IMR-90 (cell line): ENCODE data around the gene FAS. TPM values are rescaled to one million over a fixed set of nuclear protein-coding genes. Genes with fewer than 3 reads are reported as not detected.

Source experiments
- ATAC-seq: fragments of 200-7000 bp; cut with Tn5 transposase; 2 replicates; pipeline ENCODE4 v1.9.1; 2020; ENCODE audit warnings: low read depth, mild to moderate bottlenecking, moderate library complexity
- BruUV-seq: library from RNA; stranded (reverse); fragments of 400-500 nt; replicated peaks from 2 replicates; lab custom pipeline; 2021; lab: Mats Ljungman, UMichigan
- CTCF ChIA-PET: fragments of 300-600 bp; formaldehyde crosslinking; extraction: SDS; loops from one replicate; lab custom pipeline; 2021; ENCODE audit warnings: antibody characterized with exemption; lab: Yijun Ruan, JAX
- POLR2A ChIA-PET: fragments of 300-600 bp; sonication (Branson Sonifier 250); formaldehyde crosslinking; loops from one replicate; lab custom pipeline; 2022; ENCODE audit warnings: antibody characterized with exemption; ENCODE audit not compliant: unreplicated experiment; lab: Charles Lee
- DNase-seq: peaks from one replicate; pipeline ENCODE4 v3.0.0; 2013
- H2AFZ ChIP-seq: replicated peaks from 2 replicates; pipeline ENCODE3; 2013; ENCODE audit warnings: low read length, mild to moderate bottlenecking; ENCODE audit not compliant: poor library complexity
- H2AK5ac ChIP-seq: 2 replicates; pipeline ENCODE4 v1.6.1; 2013; ENCODE audit warnings: low read depth, low read length, inconsistent platforms
- H2AK9ac ChIP-seq: replicated peaks from 2 replicates; pipeline ENCODE3; 2013; ENCODE audit warnings: mild to moderate bottlenecking, low read depth, low read length, moderate library complexity; ENCODE audit not compliant: poor library complexity
- H2BK120ac ChIP-seq: 2 replicates; pipeline ENCODE4 v1.6.1; 2013; ENCODE audit warnings: low read depth, low read length, inconsistent platforms
- H2BK15ac ChIP-seq: 3 replicates; pipeline ENCODE4 v1.6.1; 2013; ENCODE audit warnings: low read depth, low read length, inconsistent platforms
- H2BK20ac ChIP-seq: 2 replicates; pipeline ENCODE4 v1.6.1; 2013; ENCODE audit warnings: low read depth, mild to moderate bottlenecking, inconsistent platforms, low read length, moderate library complexity
- H2BK5ac ChIP-seq: 2 replicates; pipeline ENCODE4 v1.6.1; 2013; ENCODE audit warnings: mild to moderate bottlenecking, low read depth, low read length, inconsistent platforms; ENCODE audit not compliant: poor library complexity, severe bottlenecking
- H3K14ac ChIP-seq: replicated peaks from 2 replicates; pipeline ENCODE4 v1.6.1; 2013; ENCODE audit warnings: low read depth, low read length, inconsistent platforms
- H3K18ac ChIP-seq: 2 replicates; pipeline ENCODE4 v1.6.1; 2013; ENCODE audit warnings: low read depth, low read length, control low read depth
- H3K23ac ChIP-seq: 2 replicates; pipeline ENCODE4 v1.6.1; 2013; ENCODE audit warnings: low read depth, low read length, inconsistent platforms
- H3K27ac ChIP-seq: 2 replicates; pipeline ENCODE4 v1.5.1; 2013; ENCODE audit warnings: mild to moderate bottlenecking, control low read depth, low read length; ENCODE audit not compliant: insufficient read depth
- H3K27me3 ChIP-seq: 2 replicates; pipeline ENCODE4 v1.6.1; 2013; ENCODE audit warnings: low read length; ENCODE audit not compliant: control insufficient read depth, insufficient read depth
- H3K36me3 ChIP-seq: 2 replicates; pipeline ENCODE4 v1.6.1; 2013; ENCODE audit warnings: low read length, mixed read lengths; ENCODE audit not compliant: control insufficient read depth, insufficient read depth
- H3K4ac ChIP-seq: 2 replicates; pipeline ENCODE4 v1.6.1; 2013; ENCODE audit warnings: low read depth, low read length, inconsistent platforms
- H3K4me1 ChIP-seq: 2 replicates; pipeline ENCODE4 v1.6.1; 2013; ENCODE audit warnings: low read length, mixed read lengths; ENCODE audit not compliant: control insufficient read depth, insufficient read depth
- H3K4me2 ChIP-seq: 2 replicates; pipeline ENCODE4 v1.6.1; 2013; ENCODE audit warnings: low read depth, mild to moderate bottlenecking, control low read depth, low read length, moderate library complexity
- H3K4me3 ChIP-seq: 2 replicates; pipeline ENCODE4 v1.5.1; 2013; ENCODE audit warnings: low read depth, mild to moderate bottlenecking, control low read depth, low read length, moderate library complexity; ENCODE audit not compliant: insufficient read depth
- H3K56ac ChIP-seq: 2 replicates; pipeline ENCODE4 v1.6.1; 2013; ENCODE audit warnings: low read length, inconsistent platforms; ENCODE audit not compliant: insufficient read depth; ENCODE audit errors: extremely low read depth
- H3K79me1 ChIP-seq, 2 experiments: 2 replicates each; pipeline ENCODE4 v1.6.1; 2013; ENCODE audit warnings: low read length in 2 of 2, inconsistent platforms in 1 of 2, low read depth in 1 of 2
- H3K9ac ChIP-seq: 2 replicates; pipeline ENCODE4 v1.6.1; 2013; ENCODE audit warnings: low read depth, low read length, control low read depth
- H3K9me1 ChIP-seq: 2 replicates; pipeline ENCODE4 v1.6.1; 2013; ENCODE audit warnings: low read length, inconsistent platforms; ENCODE audit not compliant: insufficient read depth
- H3K9me3 ChIP-seq: 2 replicates; pipeline ENCODE4 v1.6.1; 2013; ENCODE audit warnings: low read length; ENCODE audit not compliant: control insufficient read depth, insufficient read depth
- H4K20me1 ChIP-seq: 2 replicates; pipeline ENCODE4 v1.6.1; 2013; ENCODE audit warnings: low read length, inconsistent platforms; ENCODE audit not compliant: insufficient read depth
- H4K5ac ChIP-seq: 2 replicates; pipeline ENCODE4 v1.6.1; 2013; ENCODE audit warnings: mild to moderate bottlenecking, low read depth, low read length, control low read depth
- H4K8ac ChIP-seq, 2 experiments: 2 replicates each; pipeline ENCODE4 v1.6.1; 2013; ENCODE audit warnings: low read depth in 2 of 2, low read length in 2 of 2, control low read depth in 1 of 2, inconsistent platforms in 1 of 2
- H4K91ac ChIP-seq: 2 replicates; pipeline ENCODE4 v1.6.1; 2013; ENCODE audit warnings: low read depth, low read length, inconsistent platforms; ENCODE audit not compliant: insufficient read depth
- BHLHE40 ChIP-seq: fragments of 150-350 bp; IDR thresholded peaks from 2 replicates; pipeline ENCODE4 v1.6.1; 2016; ENCODE audit warnings: mild to moderate bottlenecking, low read depth, low read length
- CEBPB ChIP-seq: IDR thresholded peaks from 2 replicates; pipeline ENCODE4 v1.6.1; 2012; ENCODE audit warnings: low read depth, low read length, improper control_type of control experiment
- MAFK ChIP-seq: IDR thresholded peaks from 2 replicates; pipeline ENCODE4 v1.6.1; 2012; ENCODE audit warnings: low read depth, low read length, improper control_type of control experiment
- MXI1 ChIP-seq: IDR thresholded peaks from 2 replicates; pipeline ENCODE4 v1.6.1; 2012; ENCODE audit warnings: low read depth, mild to moderate bottlenecking, low read length, moderate library complexity, borderline replicate concordance
- NFE2L2 ChIP-seq: fragments of 150-350 bp; IDR thresholded peaks from 2 replicates; pipeline ENCODE4 v1.6.1; 2016; ENCODE audit warnings: low read depth, mild to moderate bottlenecking, low read length
- POLR2A ChIP-seq: IDR thresholded peaks from 2 replicates; pipeline ENCODE4 v1.6.1; 2012; ENCODE audit warnings: mild to moderate bottlenecking, low read depth, low read length
- RAD21 ChIP-seq: IDR thresholded peaks from 2 replicates; pipeline ENCODE4 v1.6.1; 2012; ENCODE audit warnings: low read length, improper control_type of control experiment
- RCOR1 ChIP-seq: IDR thresholded peaks from 2 replicates; pipeline ENCODE4 v1.6.1; 2012; ENCODE audit warnings: mild to moderate bottlenecking, low read length, improper control_type of control experiment; ENCODE audit not compliant: insufficient replicate concordance
- RFX5 ChIP-seq: IDR thresholded peaks from 2 replicates; pipeline ENCODE4 v1.8.0; 2012; ENCODE audit warnings: low read depth, mild to moderate bottlenecking, low read length, moderate library complexity
- WGBS, 2 experiments: methylation state at CpG; one replicate each; pipeline versions ENCODE4 v1.1.5 to v1.1.7; 2013; ENCODE audit warnings: missing lambda C conversion rate in 2 of 2; ENCODE audit not compliant: insufficient read length in 1 of 2; ENCODE audit errors: extremely low coverage in 2 of 2; 5-methylcytosine and 5-hydroxymethylcytosine counted together
- dilution Hi-C: fragments of 300-500 bp; cut with HindIII; formaldehyde crosslinking; loops from one replicate; pipeline ENCODE4 v1.14.3; 2018; ENCODE audit warnings: low sequenced_read_pairs; ENCODE audit not compliant: unreplicated experiment
- in situ Hi-C: fragments of 300-500 bp; cut with MboI; formaldehyde crosslinking; loops from 3 replicates; pipeline ENCODE4 v1.14.3; 2019; ENCODE audit warnings: low sequenced_read_pairs, inconsistent platforms, mixed read lengths
- intact Hi-C: fragments of 100-400 bp; cut with micrococcal nuclease; formaldehyde crosslinking; loops from 2 replicates; pipeline ENCODE4 v1.10.0; 2022
- polyA plus RNA-seq, 3 experiments: library from polyadenylated mRNA; depleted of rRNA; stranded (reverse); fragments of >200 nt; gene quantifications; 2 replicates each; pipeline ENCODE4 v1.2.3, GENCODE V29; 2012; ENCODE audit warnings: low replicate concordance in 1 of 3
- total RNA-seq: library from RNA; depleted of rRNA; stranded (reverse); fragments of >200 nt; gene quantifications from 2 replicates; pipeline ENCODE4 v1.2.3, GENCODE V29; 2012
- TF ChIP-seq, protein P1 (sequence below): conservative IDR thresholded peaks from 2 replicates; pipeline ENCODE4 v1.5.1; 2012; ENCODE audit warnings: mild to moderate bottlenecking, low read depth, low read length, improper control_type of control experiment
- TF ChIP-seq, protein P2 (sequence below): fragments of 150-350 bp; IDR thresholded peaks from 2 replicates; pipeline ENCODE4 v1.6.1; 2017; ENCODE audit warnings: mild to moderate bottlenecking, antibody characterized with exemption, low read length, low read depth
- TF ChIP-seq, protein P3 (sequence below): fragments of 150-350 bp; IDR thresholded peaks from 2 replicates; pipeline ENCODE4 v1.6.1; 2016; ENCODE audit warnings: low read depth, mild to moderate bottlenecking, low read length, moderate library complexity, borderline replicate concordance

Gene FAS
- total and polyA plus RNA-seq, 2 of the 4 experiments (the other 2 are of a cell fraction): 34.3 to 53.8 TPM

- intact Hi-C loops: no loop called here
- peaks cover 10% of the 10 kb centered on the region for H3K4me1 ChIP-seq
- ATAC-seq: no peak
These were observed 9.2 kb upstream of the FAS start for GRCh38 chr10:88981435-88981834.

More at GRCh38 chr10:88981435-88981834, 9.2 kb upstream of the FAS start:
- no peak overlapping the region for H4K5ac ChIP-seq
- H3K4ac ChIP-seq: no peak overlapping the region; the same call in 1 of the 2 replicates
- H3K4me3 ChIP-seq: no peak overlapping the region
- H3K9me1 ChIP-seq: peaks cover 7% of the 10 kb centered on the region; the same call in 1 of the 2 replicates
- H3K27me3 ChIP-seq: no peaks in the 10 kb centered on the region
- no peaks in the 10 kb centered on the region; the same call in 1 of the 2 replicates for H3K36me3 ChIP-seq
- POLR2A ChIA-PET: interaction anchor here (0.8 kb wide), 1 partner anchor 29 kb away, joined by 3 read pairs; the partner anchor contains the start of gene ACTA2
- in situ Hi-C loops: loop anchor here (5.0 kb wide), 1 partner anchor 39 kb away; no protein-coding TSS in a partner anchor
- no peak for DNase-seq
- H2BK15ac ChIP-seq: peak overlapping the region; percentile 34; the same call in 1 of the 3 replicates
- H3K9me3 ChIP-seq: no peaks in the 10 kb centered on the region
- peak overlapping the region; percentile 12; the same call in 1 of the 2 replicates for H2BK120ac ChIP-seq
- peak overlapping the region; percentile 51 for H2AK9ac ChIP-seq
- CTCF ChIA-PET: no interaction called here
- H4K91ac ChIP-seq: no peak overlapping the region
- no peak overlapping the region for H3K18ac ChIP-seq
- no TSS peak for BruUV-seq
- 0 out of 2 replicates have a peak overlapping the region, but pooled peaks have one; percentile 14 for H2BK20ac ChIP-seq
- no peak overlapping the region for H2AFZ ChIP-seq
- peak overlapping the region; percentile 55; the same call in 1 of the 2 replicates for H3K14ac ChIP-seq
- H4K20me1 ChIP-seq: 0 out of 2 replicates have a peak, but pooled peaks cover 3% of the 10 kb centered on the region
- no peak overlapping the region for H3K9ac ChIP-seq
- H3K23ac ChIP-seq: no peak overlapping the region
- dilution Hi-C loops: no loop called here
- H3K27ac ChIP-seq: no peak overlapping the region
- no peak overlapping the region for H3K4me2 ChIP-seq
- WGBS, 2 experiments: no CpG with 5 or more reads among the region's 5 CpGs
- H3K79me1 ChIP-seq: peaks cover 35 to 48% of the 10 kb centered on the region in 2 experiments
- TF ChIP-seq, protein P1, sequence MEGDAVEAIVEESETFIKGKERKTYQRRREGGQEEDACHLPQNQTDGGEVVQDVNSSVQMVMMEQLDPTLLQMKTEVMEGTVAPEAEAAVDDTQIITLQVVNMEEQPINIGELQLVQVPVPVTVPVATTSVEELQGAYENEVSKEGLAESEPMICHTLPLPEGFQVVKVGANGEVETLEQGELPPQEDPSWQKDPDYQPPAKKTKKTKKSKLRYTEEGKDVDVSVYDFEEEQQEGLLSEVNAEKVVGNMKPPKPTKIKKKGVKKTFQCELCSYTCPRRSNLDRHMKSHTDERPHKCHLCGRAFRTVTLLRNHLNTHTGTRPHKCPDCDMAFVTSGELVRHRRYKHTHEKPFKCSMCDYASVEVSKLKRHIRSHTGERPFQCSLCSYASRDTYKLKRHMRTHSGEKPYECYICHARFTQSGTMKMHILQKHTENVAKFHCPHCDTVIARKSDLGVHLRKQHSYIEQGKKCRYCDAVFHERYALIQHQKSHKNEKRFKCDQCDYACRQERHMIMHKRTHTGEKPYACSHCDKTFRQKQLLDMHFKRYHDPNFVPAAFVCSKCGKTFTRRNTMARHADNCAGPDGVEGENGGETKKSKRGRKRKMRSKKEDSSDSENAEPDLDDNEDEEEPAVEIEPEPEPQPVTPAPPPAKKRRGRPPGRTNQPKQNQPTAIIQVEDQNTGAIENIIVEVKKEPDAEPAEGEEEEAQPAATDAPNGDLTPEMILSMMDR: no peak
- TF ChIP-seq, protein P2, sequence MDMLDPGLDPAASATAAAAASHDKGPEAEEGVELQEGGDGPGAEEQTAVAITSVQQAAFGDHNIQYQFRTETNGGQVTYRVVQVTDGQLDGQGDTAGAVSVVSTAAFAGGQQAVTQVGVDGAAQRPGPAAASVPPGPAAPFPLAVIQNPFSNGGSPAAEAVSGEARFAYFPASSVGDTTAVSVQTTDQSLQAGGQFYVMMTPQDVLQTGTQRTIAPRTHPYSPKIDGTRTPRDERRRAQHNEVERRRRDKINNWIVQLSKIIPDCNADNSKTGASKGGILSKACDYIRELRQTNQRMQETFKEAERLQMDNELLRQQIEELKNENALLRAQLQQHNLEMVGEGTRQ: no peak
- no peak for TF ChIP-seq MAFK
- TF ChIP-seq RAD21: no peak
- TF ChIP-seq, protein P3, sequence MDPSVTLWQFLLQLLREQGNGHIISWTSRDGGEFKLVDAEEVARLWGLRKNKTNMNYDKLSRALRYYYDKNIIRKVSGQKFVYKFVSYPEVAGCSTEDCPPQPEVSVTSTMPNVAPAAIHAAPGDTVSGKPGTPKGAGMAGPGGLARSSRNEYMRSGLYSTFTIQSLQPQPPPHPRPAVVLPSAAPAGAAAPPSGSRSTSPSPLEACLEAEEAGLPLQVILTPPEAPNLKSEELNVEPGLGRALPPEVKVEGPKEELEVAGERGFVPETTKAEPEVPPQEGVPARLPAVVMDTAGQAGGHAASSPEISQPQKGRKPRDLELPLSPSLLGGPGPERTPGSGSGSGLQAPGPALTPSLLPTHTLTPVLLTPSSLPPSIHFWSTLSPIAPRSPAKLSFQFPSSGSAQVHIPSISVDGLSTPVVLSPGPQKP: no peak
- TF ChIP-seq RFX5: no peak
- TF ChIP-seq POLR2A: no peak
- no peak for TF ChIP-seq MXI1
- no peak for TF ChIP-seq BHLHE40
- TF ChIP-seq NFE2L2: no peak
- no peak for TF ChIP-seq CEBPB
- no peak for TF ChIP-seq RCOR1
- no peak overlapping the region for H3K56ac ChIP-seq
- H4K8ac ChIP-seq: 0 out of 4 replicates have a peak overlapping the region, but pooled peaks of 1 of the 2 experiments have one; percentile 39
- peak overlapping the region; percentile 27; the same call in 1 of the 2 replicates for H2AK5ac ChIP-seq
- H2BK5ac ChIP-seq: no peak overlapping the region
